ACHN (cell line): ENCODE measurements around the gene PHF2.

ENCODE experiments used
- DNase-seq: peaks from one replicate; pipeline ENCODE4 v3.0.0-alpha.2; 2015
- in situ Hi-C: cut with HindIII; loops from 2 replicates; pipeline ENCODE4 v1.10.0; 2017; ENCODE audit warnings: low sequenced_read_pairs, low pct_ligation_motif_present, low pct_unique_long_range_greater_than_20kb

Gene PHF2

GRCh38 chr9:93576258-93577077 lies at the start of gene PHF2:
Gene PHF2 (plus strand): TSS chr9:93576584. CDS start chr9:93576774, 190 bp downstream.
- DNase-seq = peak; percentile 17
- in situ Hi-C loops = no loop called here

DNA sequence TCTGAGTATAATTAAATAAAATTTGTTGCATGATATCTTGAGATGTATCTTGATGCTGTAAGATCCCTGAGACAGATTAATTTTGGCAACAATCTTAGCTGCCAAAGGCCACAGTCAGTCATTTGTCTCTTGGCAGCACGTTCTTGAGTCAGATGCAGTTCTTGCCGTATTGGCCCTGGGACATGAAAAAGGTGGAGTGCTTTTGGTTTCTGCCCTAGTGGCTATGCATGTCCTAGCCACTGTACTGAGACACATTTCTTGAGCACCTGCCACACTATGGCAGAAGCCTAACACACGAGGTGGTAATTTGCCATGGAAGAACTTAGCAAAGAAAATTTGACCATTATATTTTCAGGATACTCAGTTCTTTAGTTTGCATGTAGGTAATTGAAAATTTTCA lies 45.0 kb upstream of the PHF2 start:
- in situ Hi-C loops = no loop called here
- no peak for DNase-seq

DNA sequence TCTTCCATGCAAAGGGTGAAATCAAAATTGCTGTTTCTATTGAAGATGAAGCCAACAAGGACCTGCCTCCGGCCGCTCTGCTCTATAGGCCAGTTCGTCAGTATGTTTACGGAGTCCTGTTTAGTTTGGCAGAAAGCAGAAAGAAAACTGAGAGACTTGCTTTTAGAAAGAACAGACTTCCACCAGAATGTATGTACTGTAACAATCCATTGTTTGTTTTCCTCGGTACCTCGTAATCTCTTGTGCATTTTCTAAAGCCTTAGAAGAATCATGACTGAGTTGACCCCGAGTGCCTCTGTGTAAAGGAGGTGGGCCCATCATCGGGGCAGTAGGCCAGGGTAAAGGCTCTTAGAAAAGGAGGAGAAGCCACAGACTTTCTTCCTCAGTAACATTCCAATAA lies 44.2 kb upstream of the PHF2 start:
- DNase-seq = no peak
- in situ Hi-C loops = no loop called here

DNA sequence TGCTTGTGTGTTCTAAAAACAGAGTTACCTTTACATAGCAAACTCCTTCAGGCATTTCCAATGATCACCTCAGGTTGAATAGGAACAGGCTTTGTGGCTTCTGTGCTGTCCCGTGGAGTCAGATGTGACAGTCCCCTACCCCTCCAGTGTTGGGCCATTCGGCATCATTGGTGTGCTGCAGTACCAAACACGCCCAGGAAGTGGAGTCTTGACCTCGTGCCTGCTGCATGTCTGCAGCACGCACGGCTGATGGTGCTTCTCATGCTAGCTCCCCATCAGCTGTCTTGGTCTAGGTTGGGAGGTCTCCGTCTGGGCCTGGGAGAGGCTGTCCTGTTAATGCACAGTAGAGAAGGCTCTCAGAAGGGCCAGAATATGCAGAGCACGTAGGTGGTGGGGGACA lies 42.5 kb upstream of the PHF2 start:
- no peak for DNase-seq
- in situ Hi-C loops = no loop called here

DNA sequence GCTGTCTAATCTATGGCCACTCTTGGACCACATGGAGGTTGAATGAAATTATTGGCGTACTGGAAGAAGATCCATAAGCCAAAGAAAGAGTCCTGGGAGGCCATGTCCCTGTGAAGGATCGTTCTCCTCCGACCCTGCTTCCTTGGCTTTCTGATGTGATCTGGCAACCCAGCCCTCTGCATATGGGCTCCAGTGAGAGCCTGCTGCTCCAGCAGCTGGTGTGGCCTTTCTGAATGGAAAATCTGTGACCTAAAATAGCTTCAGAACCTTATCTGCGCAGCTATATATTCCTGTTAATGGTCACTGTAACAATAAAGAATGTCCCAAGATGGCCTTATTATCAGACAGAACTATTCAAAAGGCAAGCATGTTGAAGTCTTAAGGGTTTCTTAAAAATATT lies 40.2 kb upstream of the PHF2 start:
- no peak for DNase-seq
- in situ Hi-C loops = no loop called here

- no peak for DNase-seq
- in situ Hi-C loops = no loop called here
Observed at GRCh38 chr9:93536874-93537273, 39.5 kb upstream of the PHF2 start.

DNA sequence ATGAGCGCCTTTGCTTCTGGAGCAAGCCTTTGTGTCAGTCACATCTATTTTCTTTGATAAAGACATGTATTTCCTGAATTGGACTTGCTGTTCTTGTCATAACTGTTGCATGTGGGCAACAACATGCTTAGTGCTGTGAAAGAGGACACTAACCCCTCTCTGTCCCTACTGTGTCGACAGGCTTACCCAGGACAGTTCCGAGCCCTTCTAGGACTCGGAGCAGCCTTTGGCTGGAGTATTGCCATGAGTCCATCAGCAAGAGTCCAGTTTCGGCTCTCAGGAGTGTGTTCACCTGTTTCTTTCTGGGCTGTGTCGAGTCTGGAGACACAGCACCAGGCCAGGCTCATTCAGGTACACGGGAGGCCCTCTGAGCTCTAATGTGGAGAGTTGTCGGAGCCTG lies 36.1 kb upstream of the PHF2 start:
- in situ Hi-C loops = no loop called here
- DNase-seq = no peak

GRCh38 chr9:93541005-93541404 lies 35.4 kb upstream of the PHF2 start:
- in situ Hi-C loops = no loop called here
- no peak for DNase-seq

- no peak for DNase-seq
- in situ Hi-C loops = no loop called here
Observed at GRCh38 chr9:93541581-93542349, 34.6 kb upstream of the PHF2 start.

- DNase-seq = no peak
- in situ Hi-C loops = no loop called here
Observed at GRCh38 chr9:93543117-93543516, 33.3 kb upstream of the PHF2 start.

DNA sequence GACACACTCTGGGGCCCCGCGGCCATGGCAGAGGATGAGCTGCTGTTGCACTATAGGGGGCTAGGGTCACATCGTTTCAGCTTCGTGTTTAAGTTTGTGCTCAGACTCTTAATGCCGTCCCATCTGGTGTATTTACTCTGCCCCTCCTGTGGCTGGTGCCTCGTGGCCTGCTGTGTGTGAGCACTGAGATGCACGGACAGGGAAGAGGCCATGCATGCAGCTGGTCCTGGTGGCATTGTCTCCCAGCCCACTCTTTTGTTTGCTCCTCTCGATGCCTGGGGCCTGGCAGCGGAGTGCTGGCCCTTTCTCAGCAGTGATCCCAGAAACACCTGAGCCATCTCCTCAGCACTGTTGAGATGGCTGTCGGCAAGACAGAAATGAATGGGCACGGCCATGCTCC lies 30.0 kb upstream of the PHF2 start:
- in situ Hi-C loops = no loop called here
- DNase-seq = no peak

- in situ Hi-C loops = no loop called here
- no peak for DNase-seq
Observed at GRCh38 chr9:93549611-93550010, 26.8 kb upstream of the PHF2 start.

DNA sequence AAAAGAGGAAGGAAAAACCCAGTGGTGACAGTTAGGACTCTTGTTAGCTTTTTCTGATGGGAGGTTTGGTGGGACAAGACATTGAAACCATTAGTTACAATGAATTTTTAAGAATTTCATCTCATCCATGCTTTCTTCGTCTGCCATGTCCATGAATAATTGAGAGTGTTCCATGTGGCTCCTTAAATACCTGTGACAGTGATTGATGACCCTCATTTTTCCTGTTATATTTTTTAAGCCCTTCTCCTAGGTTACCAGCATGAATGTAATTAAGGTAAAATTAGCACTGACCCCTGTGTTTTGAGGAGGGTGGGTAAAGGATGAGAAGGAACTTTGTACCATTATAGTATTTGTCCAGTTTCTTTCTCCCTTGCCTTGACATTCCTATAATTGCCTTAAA lies 23.5 kb upstream of the PHF2 start:
- no peak for DNase-seq
- in situ Hi-C loops = no loop called here

- DNase-seq = no peak
- in situ Hi-C loops = no loop called here
Observed at GRCh38 chr9:93555370-93555769, 21.0 kb upstream of the PHF2 start.

GRCh38 chr9:93557366-93558137 lies 18.8 kb upstream of the PHF2 start:
- in situ Hi-C loops = no loop called here

DNA sequence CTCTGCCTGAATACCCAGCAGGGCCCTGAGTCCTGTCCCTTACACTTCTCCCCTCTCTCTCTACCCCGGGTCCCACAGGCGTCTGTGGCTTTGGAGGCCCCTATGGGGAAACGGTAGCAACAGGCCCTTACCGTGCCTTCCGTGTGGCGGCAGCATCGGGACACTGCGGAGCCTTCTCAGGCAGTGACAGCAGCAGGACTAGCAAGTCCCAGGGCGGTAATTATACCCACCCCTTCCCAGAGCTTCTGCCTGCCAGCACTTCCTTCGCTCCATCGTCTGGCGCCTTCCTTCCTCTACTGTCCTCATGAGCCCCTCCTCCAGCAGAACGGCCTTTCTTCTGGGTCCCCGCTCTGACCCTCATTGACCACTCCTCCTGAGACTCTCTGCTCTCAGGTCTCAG lies 17.9 kb upstream of the PHF2 start:
- in situ Hi-C loops = no loop called here
- DNase-seq = no peak

More at GRCh38 chr9:93557366-93558137, 18.8 kb upstream of the PHF2 start:
- DNase-seq = no peak

DNA sequence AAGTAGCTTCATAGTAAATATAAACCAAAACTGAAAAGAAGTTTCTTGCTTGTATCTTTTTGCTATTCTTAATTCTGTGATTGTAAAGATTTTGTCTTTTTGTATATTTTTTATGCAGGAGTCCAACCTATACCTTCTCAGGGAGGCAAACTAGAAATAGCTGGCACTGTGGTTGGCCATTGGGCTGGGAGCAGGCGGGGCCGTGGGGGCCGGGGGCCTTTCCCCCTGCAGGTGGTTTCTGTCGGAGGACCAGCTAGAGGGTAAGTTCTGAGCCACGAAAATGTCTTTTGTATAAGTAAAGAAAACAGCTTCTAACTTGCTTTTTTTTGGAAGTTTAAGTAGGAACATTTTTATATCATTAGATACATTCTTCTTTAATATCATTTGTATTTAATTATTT lies 15.4 kb upstream of the PHF2 start:
- DNase-seq = no peak
- in situ Hi-C loops = no loop called here

GRCh38 chr9:93562157-93562556 lies 14.2 kb upstream of the PHF2 start:
- in situ Hi-C loops = no loop called here
- no peak for DNase-seq

DNA sequence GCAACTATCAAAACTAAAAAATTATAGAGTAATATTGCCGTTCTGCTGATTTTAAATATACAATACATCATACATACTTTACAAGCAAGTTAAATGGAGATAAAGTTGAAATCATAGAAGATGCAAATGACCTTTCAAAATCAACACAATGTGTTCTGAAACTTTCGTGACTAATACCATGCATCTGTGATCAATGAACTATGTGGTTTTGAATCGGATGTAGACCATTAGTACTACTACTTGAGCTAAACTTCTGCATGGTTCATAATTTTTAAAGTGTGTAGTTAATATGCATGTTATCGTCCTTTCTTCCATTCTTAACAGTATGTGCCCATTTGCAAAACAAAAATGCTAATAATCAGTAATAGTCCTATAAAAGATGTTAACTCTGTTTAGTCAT lies 11.3 kb upstream of the PHF2 start:
- in situ Hi-C loops = no loop called here

More for the DNA sequence above, 11.3 kb upstream of the PHF2 start:
- no peak for DNase-seq
